ENCODE measurements around the gene KIAA1217.
A peak's percentile ranks its signal among the peaks of the same experiment; 100 is the strongest.

KIAA1217 gene

GRCh38 chr10:24518411-24518810, 309.5 kb downstream of the KIAA1217 start:
- DNase-seq = no peak

GRCh38 chr10:24518981-24519597, 310.2 kb downstream of the KIAA1217 start:
- DNase-seq = peak; percentile 68

GRCh38 chr10:24519950-24520349, 311.0 kb downstream of the KIAA1217 start:
- DNase-seq = peak; percentile 40

- DNase-seq = no peak
Observed at GRCh38 chr10:24524314-24524713, 315.4 kb downstream of the KIAA1217 start.

- DNase-seq = no peak
Observed at GRCh38 chr10:24526085-24526649, 317.2 kb downstream of the KIAA1217 start.

GRCh38 chr10:24528946-24529345, 320.0 kb downstream of the KIAA1217 start:
- DNase-seq = no peak

- DNase-seq = no peak
Observed at GRCh38 chr10:24531439-24531838, 322.5 kb downstream of the KIAA1217 start.

GRCh38 chr10:24533981-24534380, 325.0 kb downstream of the KIAA1217 start:
- DNase-seq = no peak

GRCh38 chr10:24536636-24537035, 327.7 kb downstream of the KIAA1217 start:
- no peak for DNase-seq

GRCh38 chr10:24541239-24541753, 332.4 kb downstream of the KIAA1217 start:
- no peak for DNase-seq

GRCh38 chr10:24542314-24543270, 333.7 kb downstream of the KIAA1217 start:
- DNase-seq = no peak

- no peak for DNase-seq
Observed at GRCh38 chr10:24544776-24545175, 335.8 kb downstream of the KIAA1217 start.

- DNase-seq = no peak
Observed at GRCh38 chr10:24545585-24545984, 336.6 kb downstream of the KIAA1217 start.

GRCh38 chr10:24550680-24551079, 341.7 kb downstream of the KIAA1217 start:
- DNase-seq = no peak

GRCh38 chr10:24551161-24551560, 342.2 kb downstream of the KIAA1217 start:
- no peak for DNase-seq

- peak; percentile 55 for DNase-seq
Observed at GRCh38 chr10:24552346-24553016, 343.5 kb downstream of the KIAA1217 start.

GRCh38 chr10:24553051-24553612, 344.2 kb downstream of the KIAA1217 start:
- DNase-seq = no peak

- DNase-seq = no peak
Observed at GRCh38 chr10:24554036-24554435, 345.1 kb downstream of the KIAA1217 start.

- DNase-seq = no peak
Observed at GRCh38 chr10:24556126-24556749, 347.3 kb downstream of the KIAA1217 start.

- no peak for DNase-seq
Observed at GRCh38 chr10:24556750-24557742, 348.1 kb downstream of the KIAA1217 start.

- DNase-seq = no peak
Observed at GRCh38 chr10:24561453-24561852, 352.5 kb downstream of the KIAA1217 start.
